Raji (cell line): ENCODE results near the gene TACR2.

ENCODE experiments used
- POLR2A ChIP-seq: IDR thresholded peaks from 2 replicates; pipeline ENCODE4 v1.6.1; 2011; ENCODE audit warnings: low read depth, low read length, control low read depth; ENCODE audit not compliant: insufficient read depth

Gene TACR2

GRCh38 chr10:69455006-69455763 lies 38.5 kb upstream of the TACR2 start:
- TF ChIP-seq POLR2A: no peak

- no peak for TF ChIP-seq POLR2A
Measured at GRCh38 chr10:69453795-69454194, 37.1 kb upstream of the TACR2 start.

- TF ChIP-seq POLR2A: no peak
Measured at GRCh38 chr10:69452676-69453415, 36.1 kb upstream of the TACR2 start.

GRCh38 chr10:69451784-69452251 lies 35.1 kb upstream of the TACR2 start:
- TF ChIP-seq POLR2A: no peak

- TF ChIP-seq POLR2A: no peak
Measured at GRCh38 chr10:69451209-69451783, 34.6 kb upstream of the TACR2 start, which contains the start of gene TSPAN15. TSS of gene TSPAN15 (plus strand) at chr10:69451465. CDS start at chr10:69451595, 130 bp downstream.

GRCh38 chr10:69449841-69450240 lies 33.1 kb upstream of the TACR2 start:
- no peak for TF ChIP-seq POLR2A

GRCh38 chr10:69446650-69447151 lies 30.0 kb upstream of the TACR2 start:
- no peak for TF ChIP-seq POLR2A

GRCh38 chr10:69446229-69446628 lies 29.5 kb upstream of the TACR2 start:
- TF ChIP-seq POLR2A: no peak

GRCh38 chr10:69445041-69445440 lies 28.3 kb upstream of the TACR2 start:
- no peak for TF ChIP-seq POLR2A

- no peak for TF ChIP-seq POLR2A
Measured at GRCh38 chr10:69443354-69443753, 26.6 kb upstream of the TACR2 start.

- TF ChIP-seq POLR2A: no peak
Measured at GRCh38 chr10:69439813-69440506, 23.2 kb upstream of the TACR2 start.

- no peak for TF ChIP-seq POLR2A
Measured at GRCh38 chr10:69439350-69439739, 22.6 kb upstream of the TACR2 start.

GRCh38 chr10:69438536-69439349 lies 22.0 kb upstream of the TACR2 start:
- TF ChIP-seq POLR2A: no peak
